CD4-positive, alpha-beta T cell treated with Interleukin-15 for 4 hours (primary cell): ENCODE results near the gene EIF2S2.
A peak's percentile ranks its signal among the peaks of the same experiment; 100 is the strongest.

ENCODE experiments used
- DNase-seq: peaks from one replicate; pipeline ENCODE4 v3.0.0-alpha.2; 2020; ENCODE audit warnings: low spot score

The EIF2S2 gene

GRCh38 chr20:34088305-34089174, 23.5 kb downstream of the EIF2S2 start:
- no peak for DNase-seq

- DNase-seq, result no peak
These were observed 26.5 kb downstream of the EIF2S2 start for GRCh38 chr20:34085544-34086040.

GRCh38 chr20:34084227-34084923, 27.7 kb downstream of the EIF2S2 start:
- DNase-seq, result no peak

DNA sequence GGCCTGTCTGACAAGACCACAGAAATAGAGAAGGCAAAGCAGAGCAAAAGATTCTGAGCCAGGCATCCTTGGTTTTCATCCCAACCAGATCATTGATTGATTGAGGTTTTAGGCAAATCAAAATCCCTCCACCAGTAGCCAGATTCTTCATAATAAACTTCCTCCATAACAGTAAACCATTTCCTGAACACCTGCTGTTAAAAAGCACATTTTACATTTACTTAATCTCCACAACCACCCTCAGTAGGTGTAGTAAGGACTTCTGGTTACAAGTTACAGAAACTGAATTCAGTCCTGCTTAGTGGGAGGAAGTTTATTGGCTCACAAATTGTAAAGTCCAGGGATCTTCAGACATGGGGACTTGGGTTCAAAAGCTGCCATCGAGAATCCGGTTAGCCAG, 28.3 kb downstream of the EIF2S2 start:
- no peak for DNase-seq

GRCh38 chr20:34083137-34083536, 28.9 kb downstream of the EIF2S2 start:
- no peak for DNase-seq

GRCh38 chr20:34082232-34082887, 29.7 kb downstream of the EIF2S2 start:
- DNase-seq, result no peak

DNA sequence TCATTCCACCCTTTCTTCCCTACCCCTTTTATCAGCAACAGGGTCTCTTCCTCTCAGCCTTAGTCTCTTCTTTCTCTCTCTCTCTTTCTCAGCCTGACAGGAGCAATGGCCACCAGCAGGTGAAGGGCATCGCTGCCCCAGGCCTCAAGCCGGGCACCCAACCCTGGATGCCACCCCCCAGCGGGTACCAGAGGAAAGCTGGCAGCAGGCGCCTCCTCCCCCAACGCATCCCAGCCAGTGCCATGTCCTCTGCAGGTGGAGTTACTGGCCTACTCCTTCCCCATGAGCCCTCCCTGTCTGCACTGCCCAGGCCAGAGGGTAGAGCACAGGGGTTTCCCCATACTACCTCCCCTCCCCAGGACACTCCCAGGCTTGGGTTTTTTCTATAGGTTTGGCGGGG, 32.2 kb downstream of the EIF2S2 start:
- no peak for DNase-seq

- DNase-seq, result no peak
These were observed 33.5 kb downstream of the EIF2S2 start for GRCh38 chr20:34078540-34078939.

GRCh38 chr20:34076952-34077351, 35.1 kb downstream of the EIF2S2 start:
- DNase-seq, result no peak

DNA sequence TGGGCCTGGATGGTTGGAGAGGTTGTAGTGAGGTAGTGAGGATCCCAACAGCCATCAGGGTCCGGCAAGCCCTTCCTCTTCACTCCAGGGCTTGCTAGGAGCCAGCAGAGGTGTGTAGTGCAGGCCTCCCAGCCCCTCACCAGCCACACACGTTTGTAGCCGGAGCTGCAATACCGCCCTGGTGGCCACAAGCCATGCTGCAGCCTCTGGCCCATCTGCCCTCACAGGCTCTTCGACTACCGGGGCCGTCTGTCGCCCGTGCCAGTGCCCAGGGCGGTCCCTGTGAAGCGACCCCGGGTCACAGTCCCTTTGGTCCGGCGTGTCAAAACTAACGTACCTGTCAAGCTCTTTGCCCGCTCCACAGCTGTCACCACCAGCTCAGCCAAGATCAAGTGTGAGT, 36.4 kb downstream of the EIF2S2 start:
- DNase-seq, result no peak

GRCh38 chr20:34074101-34074760, 37.8 kb downstream of the EIF2S2 start:
- DNase-seq, result no peak

- DNase-seq, result no peak
These were observed 39.3 kb downstream of the EIF2S2 start for GRCh38 chr20:34072778-34073177.

DNA sequence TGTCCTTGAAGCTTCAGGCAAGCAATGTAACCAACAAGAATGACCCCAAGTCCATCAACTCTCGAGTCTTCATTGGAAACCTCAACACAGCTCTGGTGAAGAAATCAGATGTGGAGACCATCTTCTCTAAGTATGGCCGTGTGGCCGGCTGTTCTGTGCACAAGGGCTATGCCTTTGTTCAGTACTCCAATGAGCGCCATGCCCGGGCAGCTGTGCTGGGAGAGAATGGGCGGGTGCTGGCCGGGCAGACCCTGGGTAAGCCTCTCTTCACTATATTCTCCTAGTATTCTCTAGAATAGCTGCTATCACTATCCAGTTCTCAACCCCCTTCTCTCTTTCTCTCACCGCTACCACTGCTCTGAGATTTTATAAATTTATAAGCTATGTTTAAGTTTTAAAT, 40.0 kb downstream of the EIF2S2 start:
- no peak for DNase-seq

GRCh38 chr20:34070859-34071258, 41.2 kb downstream of the EIF2S2 start:
- no peak for DNase-seq

DNA sequence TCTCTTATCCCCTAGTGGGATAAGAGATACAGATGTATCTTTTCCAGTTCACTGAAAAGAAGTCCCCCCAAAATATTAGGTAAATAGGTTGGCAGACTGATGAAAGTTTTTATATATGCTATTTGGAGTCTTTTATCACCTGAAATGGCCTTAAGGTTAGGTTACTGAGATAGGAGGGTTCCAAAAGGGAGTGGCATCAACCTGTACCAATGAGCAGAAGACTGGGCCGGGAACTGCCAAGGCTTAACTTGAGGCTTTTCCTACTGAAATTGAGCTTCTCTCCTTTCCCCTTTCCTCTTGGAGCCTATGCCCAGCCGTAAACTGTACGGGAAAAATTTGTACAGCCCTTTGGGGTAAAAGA, 42.0 kb downstream of the EIF2S2 start:
- DNase-seq, result no peak

GRCh38 chr20:34069341-34070078, 42.5 kb downstream of the EIF2S2 start:
- DNase-seq, result peak; percentile 62

GRCh38 chr20:34068001-34068400, 44.0 kb downstream of the EIF2S2 start:
- DNase-seq, result no peak

DNA sequence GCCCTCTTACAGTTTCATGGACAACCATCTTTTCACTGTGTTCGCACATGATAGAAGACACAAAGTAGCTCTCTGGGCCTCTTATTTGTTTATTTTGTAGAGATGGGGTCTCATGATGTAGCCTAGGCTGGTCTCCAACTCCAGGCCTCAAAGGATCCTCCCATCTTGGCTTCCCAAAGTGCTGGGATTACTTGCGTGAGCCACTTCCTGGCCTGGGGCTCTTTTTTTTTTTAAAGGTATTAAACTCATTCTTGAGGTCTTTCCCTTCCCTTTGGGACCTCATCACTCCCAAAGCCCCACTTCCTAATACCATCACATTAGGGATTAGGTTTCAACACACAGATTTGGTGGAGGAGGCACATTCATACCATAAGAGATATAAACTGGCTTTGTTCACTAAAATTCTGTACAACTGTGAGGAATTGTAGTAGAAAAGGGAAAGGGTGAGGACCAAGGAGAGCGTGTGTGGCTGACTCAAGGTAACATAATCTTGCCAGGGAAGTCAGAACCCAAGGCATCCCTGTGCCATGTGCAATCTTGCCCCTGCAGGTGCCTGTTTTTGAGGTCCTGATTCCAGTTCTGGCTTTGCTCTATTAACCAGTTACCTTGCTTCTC, 45.5 kb downstream of the EIF2S2 start:
- no peak for DNase-seq

- no peak for DNase-seq
These were observed 46.8 kb downstream of the EIF2S2 start for GRCh38 chr20:34065260-34065659.

DNA sequence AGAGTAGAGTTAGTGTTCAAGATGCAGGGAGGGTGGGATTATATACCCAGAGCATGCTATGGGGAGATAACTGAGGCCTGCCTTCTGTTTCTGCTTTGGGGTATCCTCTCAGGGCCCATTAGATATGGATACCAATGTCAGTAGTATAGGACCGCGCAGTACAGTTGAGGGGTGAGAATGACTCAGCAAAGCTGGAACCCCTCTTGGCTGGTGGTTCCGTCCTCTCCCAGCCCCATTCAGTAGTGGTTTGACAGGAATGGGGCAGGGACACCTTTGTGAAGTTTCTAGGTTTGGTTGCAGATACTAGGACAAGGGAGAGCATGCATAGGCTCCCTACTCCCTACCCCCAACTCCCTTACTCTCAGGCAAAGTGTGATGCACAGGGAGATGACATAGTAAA, 47.8 kb downstream of the EIF2S2 start:
- no peak for DNase-seq
